HCT116 (cell line): ENCODE measurements around the gene ZEB2. TPM values are rescaled to one million over a fixed set of nuclear protein-coding genes. Genes with fewer than 3 reads are reported as not detected.

Experiments used
- ATAC-seq: fragments of 200-7000 bp; cut with Tn5 transposase; 2 replicates; pipeline ENCODE4 v1.9.1; 2020; ENCODE audit warnings: mild to moderate bottlenecking, moderate library complexity
- BruUV-seq: library from RNA; stranded (reverse); fragments of 400-500 nt; replicated peaks from 2 replicates; lab custom pipeline; 2021; lab: Mats Ljungman, UMichigan
- CTCF ChIA-PET: fragments of 300-600 bp; sonication (Branson Sonifier 250); formaldehyde crosslinking; loops from one replicate; lab custom pipeline; 2021; ENCODE audit warnings: antibody characterized with exemption; lab: Charles Lee
- POLR2A ChIA-PET: fragments of 300-600, 350-600 bp; sonication (Branson Sonifier 250); formaldehyde crosslinking; loops from one replicate; lab custom pipeline; 2021; ENCODE audit warnings: antibody characterized with exemption; lab: Charles Lee
- RAD21 ChIA-PET, 2 experiments: fragments of 300-600 bp; sonication (Branson Sonifier 250); formaldehyde crosslinking; loops; one replicate each; lab custom pipeline; 2023; ENCODE audit warnings: low total read pairs in 2 of 2; ENCODE audit not compliant: uncharacterized antibody in 2 of 2, unreplicated experiment in 2 of 2, low non-redundant PET in 1 of 2; lab: Charles Lee
- DNase-seq: peaks from one replicate; pipeline ENCODE4 v3.0.0-alpha.2; 2010; ENCODE audit warnings: low read depth, low spot score
- H2AFZ ChIP-seq: fragments of 200-600 bp; shearing (Covaris generic), sonication (generic); 2 replicates; pipeline ENCODE4 v1.6.1; 2017; ENCODE audit warnings: low read depth, mixed run types, mixed read lengths, antibody characterized with exemption, low read length; ENCODE audit not compliant: poor library complexity, severe bottlenecking
- H3K27ac ChIP-seq: 2 replicates; pipeline ENCODE4 v1.5.1; 2012; ENCODE audit warnings: low read depth, low read length
- H3K27me3 ChIP-seq: fragments of 200-600 bp; sonication (generic); 2 replicates; pipeline ENCODE4 v1.6.1; 2016; ENCODE audit warnings: mixed run types, low read length, mixed read lengths; ENCODE audit not compliant: insufficient read depth
- H3K36me3 ChIP-seq, 2 experiments: fragments of 200-500 bp in 1 of 2; fragments of 200-600 bp in 1 of 2; sonication (Bioruptor generic) in 1 of 2; sonication (generic) in 1 of 2; 2 replicates each; pipeline versions ENCODE4 v1.5.1 to v1.6.1; 2014 to 2016; ENCODE audit warnings: low read length in 2 of 2, inconsistent platforms in 1 of 2, mixed read lengths in 1 of 2, mixed run types in 1 of 2; ENCODE audit not compliant: insufficient read depth in 2 of 2, control insufficient read depth in 1 of 2
- H3K4me1 ChIP-seq, 2 experiments: fragments of 200-600 bp in 1 of 2; sonication (generic) in 1 of 2; 2 replicates each; pipeline versions ENCODE4 v1.5.1 to v1.6.1; 2012 to 2017; ENCODE audit warnings: low read length in 2 of 2, inconsistent platforms in 1 of 2, mild to moderate bottlenecking in 1 of 2, mixed read lengths in 1 of 2, mixed run types in 1 of 2, moderate library complexity in 1 of 2; ENCODE audit not compliant: insufficient read depth in 2 of 2, control insufficient read depth in 1 of 2
- H3K4me2 ChIP-seq: fragments of 200-600 bp; sonication (generic); 2 replicates; pipeline ENCODE4 v1.6.1; 2017; ENCODE audit warnings: mixed run types, low read length, mixed read lengths
- H3K4me3 ChIP-seq, 2 experiments: fragments of 200-600 bp in 1 of 2; sonication (generic) in 1 of 2; replicated peaks in 1 of 2; 2 replicates each; pipeline ENCODE4 v1.5.1; 2011 to 2016; ENCODE audit warnings: low read length in 2 of 2, control low read depth in 1 of 2, low read depth in 1 of 2, mild to moderate bottlenecking in 1 of 2, mixed read lengths in 1 of 2, mixed run types in 1 of 2
- H3K79me2 ChIP-seq: fragments of 200-600 bp; sonication (generic); 2 replicates; pipeline ENCODE4 v1.6.1; 2017; ENCODE audit warnings: mild to moderate bottlenecking, mixed run types, low read length, moderate library complexity, mixed read lengths; ENCODE audit not compliant: insufficient read depth
- H3K9ac ChIP-seq: fragments of 200-600 bp; sonication (generic); 2 replicates; pipeline ENCODE4 v1.6.1; 2016; ENCODE audit warnings: low read length, mixed read lengths
- H3K9me2 ChIP-seq: fragments of 200-600 bp; sonication (generic), shearing (Covaris generic); 2 replicates; pipeline ENCODE4 v1.6.1; 2017; ENCODE audit warnings: mixed run types, mild to moderate bottlenecking, moderate library complexity; ENCODE audit not compliant: insufficient read depth
- H3K9me3 ChIP-seq, 2 experiments: fragments of 200-500 bp in 1 of 2; fragments of 200-600 bp in 1 of 2; sonication (Bioruptor generic) in 1 of 2; sonication (generic) in 1 of 2; 2 replicates each; pipeline ENCODE4 v1.6.1; 2014 to 2017; ENCODE audit warnings: low read length in 2 of 2, mixed read lengths in 2 of 2, inconsistent platforms in 1 of 2, low read depth in 1 of 2, mild to moderate bottlenecking in 1 of 2, mixed run types in 1 of 2, moderate library complexity in 1 of 2; ENCODE audit not compliant: control insufficient read depth in 1 of 2, insufficient read depth in 1 of 2
- H4K20me1 ChIP-seq: fragments of 200-600 bp; sonication (generic), shearing (Covaris generic); 2 replicates; pipeline ENCODE4 v1.6.1; 2017; ENCODE audit warnings: mixed run types, mild to moderate bottlenecking, moderate library complexity; ENCODE audit not compliant: insufficient read depth
- CTCF ChIP-seq, 3 experiments: fragments of 200-600 bp in 1 of 3; sonication (generic) in 1 of 3; IDR thresholded peaks in 2 of 3; conservative IDR thresholded peaks in 1 of 3; 2 replicates each; pipeline ENCODE4 v1.5.1; 2012 to 2017; ENCODE audit warnings: low read depth in 2 of 3, low read length in 2 of 3, antibody characterized with exemption in 1 of 3, borderline replicate concordance in 1 of 3, control low read depth in 1 of 3, mild to moderate bottlenecking in 1 of 3, mixed read lengths in 1 of 3, mixed run types in 1 of 3, moderate library complexity in 1 of 3; ENCODE audit not compliant: insufficient read depth in 1 of 3
- EGR1 ChIP-seq: IDR thresholded peaks from 2 replicates; pipeline ENCODE4 v1.6.1; 2012; ENCODE audit warnings: low read depth
- ELF1 ChIP-seq: IDR thresholded peaks from 2 replicates; pipeline ENCODE4 v1.6.1; 2012; ENCODE audit warnings: low read depth, borderline replicate concordance
- EZH2 ChIP-seq: fragments of 200-600 bp; sonication (generic); IDR thresholded peaks from 2 replicates; pipeline ENCODE4 v1.6.1; 2017; ENCODE audit warnings: antibody characterized with exemption, mixed run types
- EZH2phosphoT487 ChIP-seq: fragments of 200-600 bp; IDR thresholded peaks from 2 replicates; pipeline ENCODE4 v1.6.1; 2018; ENCODE audit warnings: antibody characterized with exemption, borderline replicate concordance
- FOSL1 ChIP-seq: IDR thresholded peaks from 2 replicates; pipeline ENCODE4 v1.6.1; 2012; ENCODE audit warnings: low read depth
- JUND ChIP-seq: IDR thresholded peaks from 2 replicates; pipeline ENCODE4 v1.6.1; 2012
- RAD21 ChIP-seq: IDR thresholded peaks from 2 replicates; pipeline ENCODE4 v1.6.1; 2012; ENCODE audit warnings: low read depth, mild to moderate bottlenecking
- SP1 ChIP-seq: IDR thresholded peaks from 2 replicates; pipeline ENCODE4 v1.6.1; 2012; ENCODE audit warnings: low read depth
- SRF ChIP-seq: IDR thresholded peaks from 2 replicates; pipeline ENCODE4 v1.6.1; 2012; ENCODE audit warnings: low read depth
- TCF7L2 ChIP-seq: IDR thresholded peaks from 2 replicates; pipeline ENCODE4 v1.7.0; 2011; ENCODE audit warnings: borderline replicate concordance, inconsistent platforms; ENCODE audit not compliant: insufficient read depth, insufficient read length; ENCODE audit errors: extremely low read depth
- YY1 ChIP-seq: IDR thresholded peaks from 2 replicates; pipeline ENCODE4 v1.6.1; 2011; ENCODE audit warnings: low read length, low read depth, moderate library complexity, mild to moderate bottlenecking; ENCODE audit not compliant: insufficient replicate concordance; ENCODE audit errors: extremely low read depth
- ZFX ChIP-seq: fragments of 450-650 bp; IDR thresholded peaks from 2 replicates; pipeline ENCODE4 v1.6.1; 2017
- ZNF274 ChIP-seq: fragments of 200-500 bp; sonication (Bioruptor generic); IDR thresholded peaks from 2 replicates; pipeline ENCODE4 v1.6.1; 2014; ENCODE audit warnings: mild to moderate bottlenecking, low read depth, low read length, inconsistent platforms
- intact Hi-C: fragments of 100-400 bp; cut with micrococcal nuclease; formaldehyde crosslinking; loops from 2 replicates; pipeline ENCODE4 v1.10.0; 2022
- total RNA-seq: library from RNA; stranded (reverse); gene quantifications from one replicate; pipeline ENCODE4 v1.2.1, GENCODE V29; 2021; ENCODE audit not compliant: unreplicated experiment
- TF ChIP-seq, protein P1 (sequence below): IDR thresholded peaks from 2 replicates; pipeline ENCODE4 v1.6.1; 2012

The ZEB2 gene
- total RNA-seq, 1 experiment from 2014 or later = 0.81 TPM

DNA sequence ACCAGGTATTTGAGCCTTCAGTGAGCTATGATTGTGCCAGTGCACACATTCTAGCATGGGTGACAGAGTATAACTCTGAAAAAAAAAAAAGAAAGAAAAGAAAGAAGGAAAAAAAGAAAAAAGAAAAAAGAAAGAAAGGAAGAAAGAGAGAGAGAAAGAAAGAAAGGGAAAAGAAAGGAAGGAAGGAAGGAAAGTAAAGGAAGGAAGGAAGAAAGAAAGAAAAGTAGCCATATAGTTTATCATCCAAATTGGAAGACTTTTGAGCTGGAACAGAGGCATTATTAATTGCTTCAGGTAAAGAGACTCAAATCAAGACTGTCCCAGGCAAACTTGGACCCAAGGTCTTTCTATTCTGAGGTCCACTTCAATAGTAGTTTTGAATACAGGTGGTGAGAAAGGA, 32.9 kb upstream of the ZEB2 start:
- Histone ChIP-seq H4K20me1 (no peaks in the 10 kb centered on the region), H3K9me2 (no peaks in the 10 kb centered on the region), H2AFZ (no peak overlapping the region), H3K79me2 (no peaks in the 10 kb centered on the region), H3K9ac (no peak overlapping the region), H3K27ac (no peak overlapping the region), H3K27me3 (no peaks in the 10 kb centered on the region), H3K36me3 (no peaks in the 10 kb centered on the region), H3K4me3 (no peak overlapping the region), H3K4me1 (no peaks in the 10 kb centered on the region), H3K9me3 (no peaks in the 10 kb centered on the region), H3K4me2 (no peak overlapping the region)
- no peak for TF ChIP-seq ELF1
- no peak for TF ChIP-seq ZFX
- no peak for TF ChIP-seq ZNF274
- no peak for TF ChIP-seq SRF
- TF ChIP-seq TCF7L2 = no peak
- no peak for TF ChIP-seq EZH2phosphoT487
- TF ChIP-seq RAD21 = no peak
- TF ChIP-seq FOSL1 = no peak
- TF ChIP-seq, protein P1, sequence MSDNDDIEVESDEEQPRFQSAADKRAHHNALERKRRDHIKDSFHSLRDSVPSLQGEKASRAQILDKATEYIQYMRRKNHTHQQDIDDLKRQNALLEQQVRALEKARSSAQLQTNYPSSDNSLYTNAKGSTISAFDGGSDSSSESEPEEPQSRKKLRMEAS = no peak
- no peak for TF ChIP-seq EGR1
- no peak for TF ChIP-seq JUND
- TF ChIP-seq SP1 = no peak
- TF ChIP-seq CTCF (IDR thresholded peaks at IDR 0.05 in 2 of 3, conservative IDR thresholded peaks at IDR 0.05 in 1 of 3; ENCODE audit: borderline replicate concordance in 1 of 3, insufficient read depth in 1 of 3, low read depth in 2 of 3, low read length in 2 of 3) = no peak
- TF ChIP-seq YY1 = no peak
- TF ChIP-seq EZH2 = no peak
- ChIA-PET CTCF (no interaction called here), POLR2A (no interaction called here), RAD21 (no interaction called here)
- BruUV-seq = no TSS peak
- intact Hi-C loops = no loop called here
- ATAC-seq (no peak), DNase-seq (no peak)
